ENCODE measurements around the gene CNR1.
"Not testable (repeated sequence)": the region's sequence is repeated elsewhere in the genome, so short reads cannot be mapped to it uniquely, and the experiment has no call there.

CNR1 gene

GRCh38 chr6:88165844-88166492 is at the start of gene CNR1:
Gene CNR1, minus strand, starts transcription at chr6:88166347. Its CDS starts 21,073 bp downstream, at chr6:88145274.
- peak; percentile 25 to 77 (median 77) for DNase-seq

DNA sequence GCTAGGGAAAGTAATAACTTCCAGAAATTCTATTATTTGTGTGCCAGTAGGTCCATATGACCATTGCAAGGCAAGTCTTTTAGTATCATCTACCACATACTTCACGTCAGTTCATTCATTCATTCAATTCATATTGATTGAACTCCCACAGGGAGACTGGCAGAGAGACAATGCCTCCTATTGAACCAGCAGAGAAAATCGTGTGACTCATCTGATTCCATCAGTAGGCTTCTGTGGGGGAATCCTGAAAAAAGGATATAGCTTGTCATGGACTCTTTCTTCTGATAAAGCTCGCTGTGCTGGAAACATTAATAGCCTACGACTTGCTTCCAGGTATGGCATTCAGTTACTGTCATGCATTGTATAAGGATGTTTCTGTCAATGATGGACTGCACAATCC is 45.3 kb upstream of the CNR1 start:
- no peak for DNase-seq

DNA sequence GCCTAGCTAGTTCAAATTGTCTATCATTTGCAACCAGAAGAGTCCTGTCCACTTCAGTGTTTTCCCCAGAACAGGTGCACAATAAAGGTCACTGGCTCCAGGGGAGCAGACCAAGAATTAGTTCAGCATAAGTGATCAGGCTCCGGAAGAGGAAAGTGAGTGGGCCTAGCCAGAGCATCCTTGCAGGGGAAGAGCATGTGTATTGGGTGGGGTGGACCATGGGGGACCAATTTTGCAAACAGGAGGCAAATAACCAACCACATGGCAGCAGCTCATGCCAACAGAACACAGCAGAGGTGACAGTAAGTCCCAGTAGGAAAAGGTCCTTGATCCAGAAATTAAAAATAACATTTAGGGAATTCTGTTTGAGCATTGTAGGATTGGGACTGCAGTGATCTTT is 43.2 kb upstream of the CNR1 start:
- no peak for DNase-seq

DNA sequence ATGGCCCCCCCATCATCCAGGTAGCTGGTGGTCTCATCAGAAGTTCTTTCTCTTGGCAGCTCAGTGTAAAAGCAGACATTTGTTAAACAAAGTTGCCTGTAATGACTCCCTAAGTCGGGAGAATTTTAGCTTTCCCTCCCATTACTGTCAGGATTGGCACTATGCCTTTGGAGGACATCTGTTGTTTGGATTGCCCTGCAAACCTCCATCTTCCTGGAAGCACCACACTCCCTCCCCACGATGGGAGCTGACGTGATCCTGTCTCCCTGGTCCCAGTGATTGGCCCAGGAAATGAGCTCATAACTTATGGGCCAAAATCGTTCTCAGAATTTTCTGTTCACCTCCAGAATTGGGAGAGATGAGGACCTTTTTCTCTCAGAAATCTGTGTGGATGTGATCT is 42.6 kb upstream of the CNR1 start:
- no peak for DNase-seq

DNA sequence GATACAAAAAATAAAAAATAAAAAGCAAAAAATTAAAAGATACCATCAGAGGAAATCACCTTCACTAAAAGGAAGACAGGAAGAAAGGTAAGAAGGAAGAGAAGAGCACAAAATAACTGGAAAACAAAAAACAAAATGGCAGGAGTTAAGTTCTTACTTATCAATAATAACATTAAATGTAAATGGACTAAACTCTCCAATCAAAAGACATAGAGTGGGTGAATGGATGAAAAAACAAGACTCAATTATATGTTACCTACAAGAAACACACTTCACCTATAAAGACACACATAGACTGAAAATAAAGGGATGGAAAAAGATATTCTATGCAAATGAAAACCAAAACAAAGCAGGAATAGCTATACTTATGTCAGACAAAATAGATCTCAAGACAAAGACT is 35.6 kb upstream of the CNR1 start:
- DNase-seq = not testable (repeated sequence)

DNA sequence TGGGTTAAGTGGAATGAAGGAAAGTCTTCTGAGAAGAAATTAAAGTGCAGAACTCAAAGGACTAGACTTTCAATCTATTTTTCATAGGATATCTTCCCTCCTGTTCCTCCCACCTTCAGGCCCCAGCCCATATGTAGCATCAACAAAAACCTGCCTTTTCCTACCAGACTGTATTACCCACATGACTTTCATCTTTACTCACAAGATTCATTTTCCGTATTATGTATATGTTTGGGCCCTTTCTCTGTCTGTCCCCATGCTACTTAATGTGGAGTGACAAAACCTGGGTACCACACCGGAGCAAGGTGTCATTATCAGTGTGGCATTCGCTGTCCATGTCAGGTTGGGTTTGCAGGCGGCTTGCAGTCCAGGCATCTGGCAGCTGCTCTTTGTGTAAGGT is 18.8 kb upstream of the CNR1 start:
- DNase-seq = no peak

GRCh38 chr6:88183471-88183870 is 17.3 kb upstream of the CNR1 start:
- DNase-seq = peak in 2 of 3 experiments; percentile 3 to 52

DNA sequence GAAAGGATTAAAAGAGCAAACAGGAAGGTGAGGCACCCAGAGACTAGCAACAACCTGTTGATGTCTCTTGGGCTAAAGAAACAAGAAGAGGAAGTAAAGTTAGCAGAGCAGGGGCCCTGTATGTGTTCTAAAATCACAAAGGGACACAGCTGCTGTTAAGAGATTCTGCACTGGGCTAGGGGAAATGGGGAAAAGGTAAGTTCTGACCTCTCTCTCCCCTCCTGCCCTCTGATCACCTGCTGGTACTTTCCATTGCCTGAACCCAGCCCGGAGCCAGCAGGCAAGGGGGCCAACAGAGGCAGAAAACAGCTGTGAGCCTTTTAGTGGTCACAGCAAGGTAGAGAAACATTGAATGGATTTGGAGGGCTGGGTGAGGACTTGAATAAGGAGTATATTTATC is 13.5 kb upstream of the CNR1 start:
- no peak for DNase-seq

GRCh38 chr6:88177961-88178464 is 11.9 kb upstream of the CNR1 start:
- DNase-seq = no peak

GRCh38 chr6:88174906-88175305 is 8.8 kb upstream of the CNR1 start:
- DNase-seq = no peak

DNA sequence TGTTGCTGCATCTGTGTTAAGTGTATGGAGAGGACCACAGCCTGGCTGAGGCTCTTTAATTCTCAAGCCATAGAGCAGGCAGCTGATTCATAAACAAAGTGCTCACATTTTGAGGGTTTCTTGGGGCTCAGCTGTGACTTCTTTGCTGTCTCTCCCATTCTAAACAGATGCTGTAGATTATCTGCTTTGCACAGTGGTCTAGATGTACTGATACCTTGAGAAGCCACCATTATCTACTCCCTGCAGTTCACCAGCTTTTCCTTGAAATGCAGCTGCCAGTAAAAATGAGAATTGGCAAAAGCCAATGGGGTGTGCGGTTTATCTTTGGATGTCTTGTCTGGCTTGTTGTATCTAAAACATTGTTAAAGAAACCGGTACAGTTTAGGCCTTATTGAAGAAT is 5.2 kb upstream of the CNR1 start:
- no peak for DNase-seq

- no peak for DNase-seq
Observed at GRCh38 chr6:88168362-88168761, 2.2 kb upstream of the CNR1 start.

DNA sequence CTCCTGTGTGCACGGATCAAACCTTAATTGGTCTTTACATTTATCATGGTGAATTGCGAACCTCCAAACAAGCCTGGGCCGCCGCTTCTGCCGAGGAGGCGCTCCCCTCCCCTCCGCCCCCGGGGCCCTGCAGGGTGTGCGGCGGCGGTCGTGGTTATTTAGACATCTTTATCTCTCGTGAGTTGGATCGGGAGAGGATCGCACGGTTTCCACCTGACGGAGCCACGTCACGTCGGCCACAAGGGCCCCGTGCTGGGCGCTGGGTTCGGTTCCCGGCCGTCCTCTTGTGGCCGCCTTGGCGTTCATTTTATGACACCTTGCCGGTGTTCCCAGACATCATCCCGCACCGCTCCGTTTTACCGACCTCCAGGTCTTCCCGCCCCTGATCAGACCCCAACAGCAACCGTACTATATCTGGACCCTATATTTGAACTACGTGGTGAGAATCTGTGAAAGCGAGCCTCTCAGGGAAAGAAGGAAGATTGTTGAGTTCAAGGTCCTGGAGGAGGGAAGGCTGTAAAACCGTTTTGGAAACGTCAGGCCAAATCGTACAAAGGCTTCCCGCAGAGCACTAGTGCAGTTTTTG is 1.3 kb upstream of the CNR1 start:
- DNase-seq = no peak

GRCh38 chr6:88166493-88167351 is 575 bp upstream of the CNR1 start:
- peak in 2 of 3 experiments; percentile 73 for DNase-seq

GRCh38 chr6:88165087-88165843 is 882 bp downstream of the CNR1 start:
- DNase-seq = peak in 2 of 3 experiments; percentile 21 to 77

GRCh38 chr6:88164061-88164460 is 2.1 kb downstream of the CNR1 start:
- DNase-seq = no peak

- DNase-seq = no peak
Observed at GRCh38 chr6:88163616-88164015, 2.5 kb downstream of the CNR1 start.

DNA sequence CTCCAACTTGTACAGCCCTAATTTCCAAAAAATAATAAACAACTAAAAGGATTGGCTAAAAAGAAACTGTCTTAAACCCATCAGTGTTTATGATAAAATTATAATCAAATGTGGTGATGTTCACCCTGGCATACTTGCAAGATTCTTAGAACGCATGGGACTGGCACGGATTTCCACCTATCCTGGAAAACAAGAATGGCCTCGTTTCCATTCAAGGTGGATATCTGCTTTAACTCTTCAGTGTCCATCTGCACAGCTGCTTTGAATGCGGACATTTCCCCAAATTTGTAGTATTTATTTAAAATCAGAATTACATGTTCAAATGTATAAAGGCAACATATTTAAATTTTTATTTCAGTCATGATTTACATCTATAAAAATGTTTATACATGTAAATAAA is 4.2 kb downstream of the CNR1 start:
- DNase-seq = no peak

- DNase-seq = no peak
Observed at GRCh38 chr6:88157106-88157505, 9.0 kb downstream of the CNR1 start.

DNA sequence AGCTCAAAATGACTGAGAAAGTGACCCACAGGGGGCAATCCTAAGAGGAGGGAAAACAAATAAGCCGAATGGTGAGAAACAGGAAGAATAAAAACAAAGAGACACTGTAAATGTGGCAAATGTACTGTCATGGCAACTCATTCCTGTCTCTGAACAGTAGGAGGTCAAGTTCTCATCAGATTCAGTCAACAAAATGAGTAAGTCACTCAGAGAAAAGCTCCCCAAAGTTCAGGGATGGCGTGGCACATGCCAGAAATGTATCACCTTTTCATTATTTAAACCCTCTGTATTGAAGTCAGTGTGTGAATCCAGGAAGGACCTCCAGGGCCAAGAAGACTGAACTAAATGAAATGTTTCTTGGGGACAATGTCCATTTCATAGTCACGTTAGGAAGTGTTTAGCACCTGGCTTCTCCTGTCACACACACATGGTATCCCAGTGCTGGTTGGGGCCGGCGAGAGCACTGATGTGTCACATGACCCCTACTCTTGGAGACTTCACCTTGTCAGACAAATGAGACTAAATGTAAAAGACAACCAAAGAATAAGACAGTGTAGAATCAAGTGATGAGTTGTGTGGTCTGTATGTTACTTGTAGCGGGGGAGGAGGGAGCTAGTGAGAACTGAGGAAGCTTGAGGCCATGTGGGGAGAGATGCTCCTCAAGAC is 20.7 kb downstream of the CNR1 start:
- no peak for DNase-seq

GRCh38 chr6:88144637-88145297 is 21.4 kb downstream of the CNR1 start:
- DNase-seq = no peak

Measured in NCI-H1417 (cell line).